Measurements from ENCODE around the gene PRR18.
A peak's percentile ranks its signal among the peaks of the same experiment; 100 is the strongest.

- TF ChIP-seq POLR2A (IDR thresholded peaks at IDR 0.05) (peak; percentile 79), CTCF (IDR thresholded peaks at IDR 0.05) (no peak)
These were observed 34.4 kb upstream of the PRR18 start, which contains the start of gene SFT2D1 for GRCh38 chr6:166342349-166343149.
